ENCODE data around the gene ACTR10. TPM values are rescaled to one million over a fixed set of nuclear protein-coding genes. Genes with fewer than 3 reads are reported as not detected.
"Not testable (repeated sequence)": the region's sequence is repeated elsewhere in the genome, so short reads cannot be mapped to it uniquely, and the experiment has no call there.

Gene ACTR10
- total and polyA plus RNA-seq, 2 of the 8 experiments (the other 6 are each of a cell fraction or from before 2014, with no cell fraction given) = 15.4 to 34.6 TPM

DNA sequence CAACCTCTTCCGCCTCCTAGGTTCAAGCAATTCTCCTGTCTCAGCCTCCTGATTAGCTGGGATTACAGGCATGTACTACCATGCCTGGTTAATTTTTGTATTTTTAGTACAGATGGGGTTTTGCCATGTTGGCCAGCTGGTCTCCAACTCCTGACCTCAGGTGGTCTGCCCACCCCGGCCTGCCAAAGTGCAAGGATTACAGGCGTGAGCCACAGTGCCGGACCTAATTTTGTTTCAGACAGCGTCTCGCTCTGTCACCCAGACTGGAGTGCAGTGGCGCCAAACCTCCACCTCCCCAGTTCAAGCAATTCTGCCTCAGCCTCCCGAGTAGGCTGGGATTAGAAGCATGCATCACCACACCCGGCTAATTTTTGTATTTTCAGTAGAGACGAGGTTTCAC, 62.1 kb downstream of the ACTR10 start:
- DNase-seq (ENCODE audit: low read depth in 1 of 2, low spot score in 2 of 2); H3K23me2 ChIP-seq (ENCODE audit: low read depth, low read length); H3K23ac ChIP-seq (ENCODE audit: insufficient read length); H3K9me3 ChIP-seq (ENCODE audit: insufficient read depth in 2 of 2, low read depth in 1 of 2, low read length in 1 of 2); H3K79me1 ChIP-seq (ENCODE audit: low read depth, low read length); H3K56ac ChIP-seq (replicated peaks; ENCODE audit: insufficient read length, low read depth, low read length); H4K91ac ChIP-seq (replicated peaks; ENCODE audit: insufficient read length, low read length); H4K8ac ChIP-seq (ENCODE audit: extremely low read depth, insufficient read depth, low read length); H2BK5ac ChIP-seq (ENCODE audit: low read depth, low read length); H3K4me2 ChIP-seq (ENCODE audit: insufficient read depth in 1 of 2, low read depth in 2 of 2, low read length in 2 of 2); H2AFZ ChIP-seq (ENCODE audit: low read length); H3K14ac ChIP-seq (ENCODE audit: insufficient read length); H3K4ac ChIP-seq (replicated peaks; ENCODE audit: insufficient read length, low read depth, low read length); FAIRE-seq; H3K4me3 ChIP-seq (ENCODE audit: extremely low read depth in 1 of 4, insufficient read depth in 2 of 4, low read depth in 3 of 4, low read length in 4 of 4); H2BK15ac ChIP-seq (ENCODE audit: low read length); H2BK20ac ChIP-seq (ENCODE audit: low read length); H3K9ac ChIP-seq (replicated peaks in 1 of 4; ENCODE audit: extremely low read depth in 1 of 4, low read depth in 3 of 4, low read length in 3 of 4); H4K20me1 ChIP-seq (replicated peaks in 1 of 2; ENCODE audit: control insufficient read depth in 1 of 2, insufficient read depth in 2 of 2, low read length in 2 of 2); H4K5ac ChIP-seq (ENCODE audit: insufficient read length, low read depth, low read length); H2BK120ac ChIP-seq (replicated peaks; ENCODE audit: low read depth, low read length); H3K27ac ChIP-seq (ENCODE audit: low read depth, low read length); H3K27me3 ChIP-seq (replicated peaks in 1 of 4; ENCODE audit: control insufficient read depth in 3 of 4, extremely low read depth in 1 of 4, insufficient read depth in 3 of 4, low read length in 3 of 4); H3K18ac ChIP-seq (ENCODE audit: extremely low read depth, low read length); H3K79me2 ChIP-seq (ENCODE audit: control insufficient read depth in 1 of 2, insufficient read depth in 2 of 2, low read length in 2 of 2); H2AK5ac ChIP-seq (ENCODE audit: low read depth, low read length); H3K4me1 ChIP-seq (replicated peaks in 1 of 4; ENCODE audit: control insufficient read depth in 3 of 4, insufficient read depth in 4 of 4, low read length in 3 of 4); H2BK12ac ChIP-seq (ENCODE audit: low read depth, low read length): not testable (repeated sequence)
- 95% methylated on average over 10 of the region's 10 CpGs; no CpG with 5 or more reads in 1 of the 2 experiments for WGBS, 2 experiments (ENCODE audit: extremely low coverage in 1 of 2, insufficient coverage in 1 of 2, insufficient read length in 1 of 2, insufficient replicate concordance in 2 of 2, low coverage in 1 of 2, low lambda C conversion rate in 2 of 2, missing lambda C conversion rate in 1 of 2)
- CTCF ChIA-PET (ENCODE audit: partially characterized antibody) = interaction anchor here (1.2 to 1.6 kb wide), 2 partner anchors 10 to 13 kb away, joined by 3 to 5 read pairs; no protein-coding TSS in a partner anchor
- peaks cover 20 to 93% (median 64%) of the 10 kb centered on the region in 4 experiments for H3K36me3 ChIP-seq (ENCODE audit: control insufficient read depth in 2 of 4, insufficient read depth in 4 of 4, low read length in 3 of 4)
- POLR2A ChIA-PET (ENCODE audit: partially characterized antibody) = interaction anchor here (1.9 to 4.7 kb wide), 4 partner anchors 9 to 36 kb away, joined by 7 to 25 read pairs (median 10); partner anchors contain the start of genes ARID4A and PSMA3
